Stimulated activated CD8-positive, alpha-beta memory T cell treated with anti-CD3 and anti-CD28 coated beads, Interleukin-4, amount 100 ng/mL, for 4 hours (primary cell): ENCODE data around the gene SLC35F5.
"Not testable (repeated sequence)": the region's sequence is repeated elsewhere in the genome, so short reads cannot be mapped to it uniquely, and the experiment has no call there.

Experiments
- DNase-seq, 2 donors: peaks; one replicate each; pipeline ENCODE4 v3.0.0-alpha.2; 2020; ENCODE audit warnings: low read depth in 2 of 2, low spot score in 1 of 2

The SLC35F5 gene

DNA sequence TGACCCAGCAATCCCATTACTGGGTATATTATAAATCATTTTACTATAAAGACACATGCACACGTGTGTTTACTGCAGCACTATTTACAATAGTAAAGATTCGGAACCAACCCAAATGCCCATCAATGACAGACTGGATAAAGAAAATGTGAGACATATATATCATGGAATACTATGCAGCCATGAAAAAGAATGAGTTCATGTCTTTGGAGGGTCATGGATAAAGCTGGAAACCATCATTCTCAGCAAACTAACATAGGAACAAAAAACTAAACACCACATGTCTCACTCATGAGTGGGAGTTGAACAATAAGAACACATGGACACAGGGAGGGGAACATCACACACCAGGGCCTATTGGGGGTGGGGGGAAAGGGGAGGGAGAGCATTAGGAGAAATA is 58.2 kb downstream of the SLC35F5 start:
- DNase-seq, result not testable (repeated sequence)

DNA sequence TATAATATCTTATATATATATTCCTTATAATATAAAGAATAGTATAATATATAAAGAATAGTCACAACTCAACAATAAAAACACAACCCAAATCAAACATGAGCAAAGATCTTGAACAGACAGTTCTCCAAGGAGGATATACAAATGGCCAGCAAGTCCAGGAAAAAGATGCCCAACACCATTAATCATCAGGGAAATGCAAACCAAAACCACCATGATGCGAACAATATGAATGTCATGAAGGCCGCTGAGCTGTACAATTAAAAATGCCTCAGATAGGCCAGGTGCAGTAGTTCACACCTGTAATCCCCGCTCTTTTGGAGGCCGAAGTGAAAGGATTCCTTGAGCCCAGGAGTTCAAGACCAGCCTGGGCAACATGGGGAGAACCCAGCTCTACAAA is 58.9 kb downstream of the SLC35F5 start:
- no peak for DNase-seq

DNA sequence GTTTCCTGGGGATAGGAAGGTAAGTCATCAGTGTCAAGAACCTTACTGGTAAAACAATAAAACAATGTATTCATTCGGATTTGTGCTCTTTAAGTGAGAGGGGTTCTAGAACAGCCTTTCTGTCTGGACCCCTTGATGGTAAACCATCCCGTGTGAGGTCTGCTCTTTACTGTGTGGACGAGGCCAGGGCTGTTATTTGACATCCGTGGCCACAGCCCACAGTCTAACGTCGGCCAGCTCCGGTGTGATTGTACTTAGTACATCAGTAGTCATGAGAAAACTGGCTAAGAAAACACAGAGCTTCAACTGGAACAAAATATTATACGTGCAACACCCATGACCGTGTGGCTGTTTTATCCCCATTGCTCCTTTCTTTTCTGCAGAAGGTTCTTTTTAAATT is 62.0 kb downstream of the SLC35F5 start:
- no peak for DNase-seq

DNA sequence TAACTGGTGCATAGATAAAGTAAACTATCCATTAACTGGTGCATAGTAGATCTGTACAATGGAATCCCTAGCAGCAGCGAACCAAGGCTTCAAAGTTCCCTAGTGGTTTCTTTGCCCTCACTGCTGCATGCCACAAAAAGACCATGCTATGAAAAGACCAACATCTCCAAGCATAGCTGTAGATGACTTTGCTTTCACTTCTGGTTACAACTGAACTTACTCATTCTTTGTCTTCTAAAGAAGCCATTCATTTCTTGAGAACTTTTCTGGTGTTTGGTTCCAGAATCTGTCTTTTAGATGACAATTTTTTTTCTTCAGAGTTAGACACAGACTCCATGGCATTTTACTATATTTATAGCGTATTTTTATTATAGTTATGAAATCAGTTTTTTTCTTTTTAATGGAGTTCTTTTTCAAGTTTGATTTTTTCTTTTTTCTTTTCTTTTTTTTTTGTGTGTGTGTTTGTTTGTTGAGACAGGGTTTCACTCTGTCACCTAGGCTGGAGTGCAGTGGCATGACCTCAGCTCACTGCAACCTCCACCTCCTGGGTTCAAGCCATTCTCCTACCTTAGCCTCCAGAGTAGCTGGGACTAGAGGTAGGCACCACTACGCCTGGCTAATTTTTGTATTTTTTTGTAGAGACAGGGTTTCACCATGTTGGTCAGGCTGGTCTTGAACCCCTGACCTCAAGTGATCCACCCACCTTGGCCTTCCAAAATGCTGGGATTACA is 63.6 kb downstream of the SLC35F5 start:
- DNase-seq, result no peak

DNA sequence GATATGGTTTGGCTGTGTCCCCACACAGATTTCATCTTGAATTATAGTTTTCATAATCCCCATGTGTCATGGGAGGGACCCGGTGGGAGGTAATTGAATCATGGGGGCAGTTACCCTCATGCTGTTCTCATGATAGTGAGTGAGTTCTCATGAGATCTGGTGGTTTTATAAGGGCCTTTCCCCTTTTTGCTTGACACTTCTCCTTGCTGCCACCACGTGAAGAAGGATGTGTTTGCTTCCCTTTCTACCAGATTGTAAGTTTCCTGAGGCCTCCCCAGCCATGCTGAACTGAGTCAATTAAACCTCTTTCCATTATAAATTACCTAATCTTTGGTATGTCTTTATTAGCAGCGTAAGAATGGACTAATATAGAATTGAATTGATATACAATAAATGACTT is 65.6 kb downstream of the SLC35F5 start:
- not testable (repeated sequence) for DNase-seq

DNA sequence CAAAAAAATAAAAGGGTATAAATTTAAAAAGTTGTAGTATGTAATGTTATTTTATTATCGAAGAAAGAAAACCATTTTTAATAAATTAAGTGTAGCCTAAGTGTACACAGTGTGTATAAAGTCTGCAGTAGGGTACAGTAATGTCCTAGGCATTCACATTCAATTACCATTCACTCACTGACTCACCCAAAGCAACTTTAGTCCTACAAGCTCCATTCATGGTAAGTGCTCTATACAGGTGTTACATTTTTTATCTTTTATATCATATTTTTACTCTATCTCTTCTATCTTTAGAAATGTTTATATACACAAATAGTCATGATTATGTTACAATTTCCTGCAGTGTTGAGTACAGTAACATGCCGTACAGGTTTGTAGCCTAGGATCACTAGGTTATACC is 69.9 kb downstream of the SLC35F5 start:
- DNase-seq, result no peak

DNA sequence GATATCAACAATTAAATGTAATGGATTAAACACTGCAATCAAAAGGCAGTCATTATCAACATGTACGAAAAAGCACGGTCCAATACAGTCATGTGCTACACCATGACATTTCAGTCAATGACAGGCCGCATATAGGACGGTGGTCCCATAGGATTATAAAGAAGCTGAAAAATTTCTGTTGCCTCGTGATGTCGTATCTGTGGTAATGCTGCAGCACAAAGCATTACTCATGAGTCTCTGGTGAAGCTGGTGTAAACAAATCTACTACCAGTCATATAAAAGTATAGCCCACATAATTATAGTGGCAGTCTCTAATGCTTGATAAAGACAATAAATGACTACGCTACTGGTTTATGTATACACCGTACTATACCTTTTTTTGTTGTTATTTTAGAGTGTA is 71.0 kb downstream of the SLC35F5 start:
- no peak for DNase-seq

DNA sequence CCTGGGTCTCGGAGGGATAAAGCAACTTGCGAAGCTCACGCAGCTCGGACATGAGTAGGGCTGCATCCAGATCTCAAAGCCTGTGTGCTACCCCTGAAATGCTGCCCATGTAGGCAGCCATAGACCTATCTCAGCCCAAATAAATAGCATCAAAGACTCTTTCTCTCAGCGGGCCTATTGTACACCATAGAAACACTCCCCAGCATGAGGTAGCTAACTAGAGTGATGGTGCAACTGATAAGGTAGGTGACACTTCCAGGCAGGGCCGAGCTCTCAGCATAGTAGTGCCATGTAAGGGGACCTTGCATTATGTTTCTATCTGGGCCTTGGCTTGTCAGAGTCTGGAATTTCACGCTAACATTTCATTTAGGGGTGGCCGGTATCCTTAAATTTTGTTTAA is 77.0 kb downstream of the SLC35F5 start:
- DNase-seq, result no peak

DNA sequence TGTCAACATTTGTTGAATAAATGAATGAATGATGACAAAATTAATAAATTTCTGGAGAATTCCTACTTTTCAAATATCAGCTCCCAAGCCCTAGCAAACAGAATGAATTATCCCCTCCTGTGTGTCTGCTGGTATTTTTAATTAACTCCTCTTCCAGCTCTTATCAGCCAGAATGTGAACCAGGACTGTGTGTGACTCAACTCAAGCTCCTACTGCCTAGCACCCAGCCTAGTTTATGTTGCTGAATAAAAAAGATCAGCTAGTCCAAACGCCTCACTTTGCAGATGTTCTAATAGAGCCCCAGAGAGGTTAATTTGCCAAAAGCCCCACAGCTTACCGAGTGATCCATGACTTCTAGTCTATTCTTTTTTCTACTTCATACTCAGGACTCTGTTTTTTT is 79.1 kb downstream of the SLC35F5 start:
- DNase-seq, result no peak

DNA sequence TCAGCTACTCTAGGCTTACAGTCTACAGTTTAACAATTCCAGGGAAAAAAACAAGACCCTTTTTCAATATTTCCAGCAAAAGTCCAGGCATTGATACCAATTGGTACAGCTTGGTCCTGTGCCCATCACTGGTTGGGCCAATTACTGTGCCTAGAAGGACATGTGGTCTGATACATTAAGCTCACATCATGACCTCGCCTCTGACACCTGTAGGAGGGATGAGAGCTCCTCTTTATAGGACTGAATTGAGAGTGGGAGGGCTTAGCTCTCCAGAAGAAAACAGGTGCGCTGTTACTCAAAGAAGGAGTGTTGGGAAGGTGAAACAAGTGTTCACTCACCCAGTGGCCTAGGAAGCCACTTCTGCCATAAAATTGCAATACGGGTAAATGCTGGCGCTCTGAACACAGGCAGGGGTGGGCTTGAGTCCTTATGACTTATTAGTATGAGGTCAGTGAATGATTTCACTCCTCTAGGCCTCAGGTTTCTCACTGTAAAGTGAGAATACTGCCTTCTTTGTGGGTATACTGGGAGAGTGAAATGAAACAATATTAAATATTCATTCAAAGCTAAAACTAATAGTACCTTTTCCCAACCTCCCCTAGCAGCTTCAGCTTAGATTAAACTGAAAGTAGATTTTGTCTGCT is 79.7 kb downstream of the SLC35F5 start:
- DNase-seq, result no peak

DNA sequence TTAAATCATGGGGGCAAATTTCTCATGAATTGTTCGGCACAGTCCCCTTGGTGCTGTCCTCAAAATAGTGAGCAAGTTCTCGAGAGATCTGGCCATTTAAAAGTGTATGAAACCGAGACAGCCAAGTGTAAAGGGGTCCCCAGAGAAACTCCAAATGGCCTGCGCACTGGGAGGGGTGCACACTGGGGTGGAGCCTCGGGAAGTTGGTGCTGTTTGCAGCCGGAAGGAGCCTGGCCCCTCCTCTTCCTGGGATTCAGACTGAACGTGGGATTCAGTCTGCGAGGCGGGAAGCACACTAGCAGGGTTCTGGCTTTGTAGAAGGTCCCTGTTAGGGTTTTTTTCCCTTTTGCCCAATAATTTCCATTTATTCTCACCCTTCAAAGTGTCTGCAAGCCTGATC is 80.6 kb downstream of the SLC35F5 start:
- no peak for DNase-seq

DNA sequence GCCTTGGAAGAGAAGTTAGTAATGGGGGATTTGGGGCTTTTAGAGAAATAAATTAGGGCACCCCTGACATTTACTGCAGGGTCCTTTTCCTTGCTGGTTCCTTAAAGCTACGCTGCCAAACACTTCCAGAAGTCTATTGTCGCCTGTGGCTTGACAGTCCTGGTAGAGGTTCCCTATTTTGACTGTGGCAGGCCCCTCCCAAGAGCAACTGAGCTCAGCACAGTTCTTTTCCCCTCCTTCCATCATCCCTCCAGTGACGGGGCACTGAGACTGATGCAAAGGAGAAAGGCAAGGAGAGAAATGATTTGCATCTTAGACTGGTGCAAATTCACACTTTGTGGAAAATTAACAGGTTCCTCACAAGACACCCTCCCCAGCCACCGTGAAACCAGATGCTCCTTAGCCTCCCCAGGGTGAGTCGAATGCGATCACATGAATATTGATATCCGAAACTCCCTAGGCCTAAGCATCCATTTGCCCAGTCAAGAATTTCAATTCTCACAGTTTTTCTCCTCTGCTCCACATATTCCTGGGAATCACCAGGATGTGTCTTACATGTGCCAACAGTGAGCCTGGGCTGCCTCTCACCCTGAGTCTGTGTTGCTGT is 84.0 kb downstream of the SLC35F5 start:
- no peak for DNase-seq

DNA sequence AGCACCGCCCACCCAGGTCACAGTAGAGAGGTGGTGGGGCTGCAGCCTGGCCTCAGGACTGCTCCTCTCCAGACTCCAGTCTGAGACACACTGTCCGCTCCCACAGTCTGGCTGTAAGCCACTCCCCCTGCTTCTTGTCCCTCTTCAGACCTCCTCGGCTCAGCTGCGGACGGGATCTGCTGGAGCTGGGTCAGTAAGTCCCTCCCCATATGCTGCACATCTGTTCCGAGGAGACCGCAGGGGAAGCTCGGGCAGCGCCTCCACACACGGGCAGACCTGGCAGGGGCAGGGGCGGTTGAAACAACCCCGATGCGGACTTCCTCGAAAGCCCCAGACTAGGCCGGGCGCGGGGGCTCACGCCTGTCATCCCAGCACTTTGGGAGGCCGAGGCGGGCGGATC is 87.4 kb downstream of the SLC35F5 start:
- not testable (repeated sequence) for DNase-seq

DNA sequence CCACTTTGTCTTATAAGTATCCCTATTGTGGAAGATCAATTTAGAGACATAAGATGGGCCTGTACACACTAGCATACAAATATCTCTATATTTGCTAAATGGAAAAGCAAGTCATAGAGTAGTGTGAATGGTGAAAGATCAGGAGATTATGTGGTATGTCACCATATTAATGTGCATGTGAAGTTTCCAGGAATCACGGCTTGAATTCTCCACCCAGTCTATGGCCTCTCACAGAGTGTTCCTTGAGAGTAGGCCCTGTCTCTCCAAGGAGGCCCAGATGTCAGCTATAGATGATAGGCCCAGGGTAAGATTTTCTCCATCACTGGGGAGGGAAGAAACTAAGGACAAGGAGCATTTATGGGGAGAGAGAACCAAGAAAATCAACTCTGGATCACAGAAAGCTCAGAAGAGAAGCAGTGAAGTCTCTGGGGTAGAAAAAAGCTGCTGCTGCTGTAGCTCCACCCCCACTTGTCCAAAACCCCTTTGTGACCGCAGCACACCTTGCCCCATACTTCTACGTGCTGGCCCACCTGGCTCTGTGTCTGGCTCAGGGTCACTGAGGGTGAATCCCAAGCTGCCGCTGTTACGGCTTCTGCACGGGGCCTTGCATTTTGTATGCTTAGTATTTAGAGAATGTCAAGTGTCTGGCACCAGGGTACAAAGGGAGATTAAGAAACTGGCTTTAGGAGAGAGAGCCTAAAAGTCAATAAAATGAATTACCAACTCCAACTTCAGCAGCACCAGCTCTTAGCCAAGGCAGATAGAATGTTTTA is 91.5 kb downstream of the SLC35F5 start:
- not testable (repeated sequence) for DNase-seq

DNA sequence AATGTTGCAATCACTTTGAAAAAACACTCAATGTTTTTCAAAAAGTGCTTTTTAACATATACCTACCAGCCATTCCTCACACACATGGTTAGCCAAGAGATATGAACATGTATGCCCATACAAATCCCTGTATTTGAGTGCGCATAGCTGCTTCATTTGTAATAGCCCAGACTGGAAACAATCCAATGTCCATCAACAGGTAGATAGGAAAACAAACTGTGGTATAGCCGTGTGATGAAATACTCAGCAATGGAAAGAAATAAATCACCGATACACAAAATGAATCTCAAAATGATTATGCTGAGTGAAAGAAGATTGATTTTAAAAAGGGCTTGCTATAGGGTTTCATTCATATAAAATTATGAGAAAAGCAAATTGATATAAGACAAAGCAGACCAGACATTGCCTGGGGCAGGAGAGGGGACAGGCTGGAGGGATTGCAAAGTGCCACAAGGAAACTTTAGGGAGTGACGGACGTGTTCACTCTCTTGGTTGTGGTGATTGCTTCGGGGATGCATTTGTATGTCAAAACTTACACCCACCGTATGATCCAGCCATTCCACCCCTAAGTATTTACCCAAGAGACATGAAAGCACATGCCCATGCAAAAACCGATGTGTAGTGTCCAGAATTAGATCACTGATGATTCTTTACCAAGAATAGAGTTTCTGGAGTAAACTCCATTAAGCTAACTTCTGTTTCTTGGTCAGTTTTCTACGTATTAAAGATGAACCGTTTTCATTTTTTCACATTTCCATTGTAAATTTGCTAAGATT is 93.0 kb downstream of the SLC35F5 start:
- DNase-seq, result not testable (repeated sequence)
